SK-N-SH treated with all-trans-retinoic acid at 6 μM for 48 hours (cell line): Measurements from ENCODE around the gene SLC16A13.

ENCODE experiments used
- ARNTL ChIP-seq: fragments of 450-650 bp; formaldehyde crosslinking; IDR thresholded peaks from 2 replicates; pipeline ENCODE4 v1.5.0; 2020; ENCODE audit warnings: low read depth, mild to moderate bottlenecking, moderate library complexity, borderline replicate concordance
- ISL1 ChIP-seq: fragments of 250-450 bp; sonication (Bioruptor Pico); IDR thresholded peaks from 2 replicates; pipeline ENCODE4 v2.1.2; 2022; ENCODE audit warnings: mild to moderate bottlenecking, moderate library complexity
- PATZ1 ChIP-seq: fragments of 250-450 bp; sonication (Bioruptor Pico); IDR thresholded peaks from 2 replicates; pipeline ENCODE4 v1.8.0; 2020; ENCODE audit warnings: mild to moderate bottlenecking, moderate library complexity, borderline replicate concordance
- POU6F1 ChIP-seq: fragments of 250-450 bp; sonication (Bioruptor Pico); IDR thresholded peaks from 2 replicates; pipeline ENCODE4 v1.8.0; 2021; ENCODE audit warnings: low read depth, mild to moderate bottlenecking, moderate library complexity, borderline replicate concordance
- RARB ChIP-seq: fragments of 250-450 bp; sonication (Bioruptor Pico); IDR thresholded peaks from 2 replicates; pipeline ENCODE4 v1.8.0; 2021; ENCODE audit warnings: mild to moderate bottlenecking, moderate library complexity
- TCF4 ChIP-seq: fragments of 250-450 bp; sonication (Bioruptor Pico); IDR thresholded peaks from 2 replicates; pipeline ENCODE4 v1.8.0; 2021; ENCODE audit warnings: mild to moderate bottlenecking, moderate library complexity, borderline replicate concordance
- ZFP3 ChIP-seq: fragments of 250-450 bp; sonication (Bioruptor Pico); IDR thresholded peaks from 2 replicates; pipeline ENCODE4 v1.5.0; 2020; ENCODE audit warnings: mild to moderate bottlenecking, moderate library complexity
- ZFP30 ChIP-seq: fragments of 450-650 bp; formaldehyde crosslinking; IDR thresholded peaks from 2 replicates; pipeline ENCODE4 v1.5.0; 2022; ENCODE audit warnings: mild to moderate bottlenecking, moderate library complexity

- TF ChIP-seq RARB (CRISPR knock-in tag) (no peak), ZFP30 (CRISPR knock-in tag) (no peak), ARNTL (CRISPR knock-in tag) (no peak), PATZ1 (CRISPR knock-in tag) (no peak), POU6F1 (CRISPR knock-in tag) (no peak), TCF4 (CRISPR knock-in tag) (no peak), ZFP3 (CRISPR knock-in tag) (no peak), ISL1 (CRISPR knock-in tag) (no peak)
Observed at GRCh38 chr17:7046127-7046724, 10.4 kb downstream of the SLC16A13 start.
